A549 (cell line): ENCODE data around the gene SLC2A4RG. TPM values are rescaled to one million over a fixed set of nuclear protein-coding genes. Genes with fewer than 3 reads are reported as not detected.
A peak's percentile ranks its signal among the peaks of the same experiment; 100 is the strongest.

Experiments
- ATAC-seq, 2 experiments: fragments of 200-7000 bp in 1 of 2; fragments of >200 bp in 1 of 2; cut with Nextera tagmentation in 1 of 2; cut with Tn5 transposase in 1 of 2; 3 replicates each; pipeline versions ENCODE4 v1.8.0 to v1.9.1; 2018 to 2020; ENCODE audit warnings: mild to moderate bottlenecking in 1 of 2, moderate library complexity in 1 of 2
- CTCF ChIA-PET: fragments of 300-600 bp; sonication (Branson Sonifier 250); formaldehyde crosslinking; extraction: SDS; loops from one replicate; lab custom pipeline; 2021; ENCODE audit warnings: antibody characterized with exemption, inconsistent platforms; lab: Yijun Ruan, JAX
- POLR2A ChIA-PET: fragments of 350-600 bp; formaldehyde crosslinking; extraction: SDS; loops from one replicate; lab custom pipeline; 2021; ENCODE audit warnings: antibody characterized with exemption, inconsistent platforms; lab: Yijun Ruan, JAX
- DNase-seq, 2 experiments: peaks; one replicate each; pipeline versions ENCODE4 v3.0.0 to v3.0.0-alpha.2; 2011 to 2016; ENCODE audit warnings: low read depth in 1 of 2, low spot score in 1 of 2
- FAIRE-seq: peaks from 2 replicates; lab custom pipeline; 2011; peaks lifted over from hg19 to GRCh38; lab: Jason Lieb, UNC
- H3K27ac ChIP-seq, 2 experiments: fragments of >200 bp; sonication (Bioruptor Twin); formaldehyde crosslinking; 3 replicates each; pipeline ENCODE4 v1.5.1; 2016 to 2017
- H3K4me1 ChIP-seq: fragments of >200 bp; sonication (Bioruptor Twin); formaldehyde crosslinking; 3 replicates; pipeline ENCODE4 v1.6.1; 2016
- H3K4me2 ChIP-seq: fragments of >200 bp; sonication (Bioruptor Twin); formaldehyde crosslinking; 3 replicates; pipeline ENCODE4 v1.6.1; 2016
- H3K4me3 ChIP-seq: fragments of >200 bp; sonication (Bioruptor Twin); formaldehyde crosslinking; 3 replicates; pipeline ENCODE4 v1.5.1; 2016
- H3K9me3 ChIP-seq: fragments of >200 bp; sonication (Bioruptor Twin); formaldehyde crosslinking; 3 replicates; pipeline ENCODE4 v1.6.1; 2016
- CBX2 ChIP-seq: fragments of 200-600 bp; sonication (generic); IDR thresholded peaks from 2 replicates; pipeline ENCODE4 v1.6.1; 2016; ENCODE audit warnings: low read depth, mild to moderate bottlenecking, borderline replicate concordance
- EHMT2 ChIP-seq: fragments of 200-600 bp; sonication (generic); IDR thresholded peaks from 2 replicates; pipeline ENCODE4 v1.6.1; 2016; ENCODE audit warnings: antibody characterized with exemption, low read depth, mild to moderate bottlenecking, moderate library complexity
- FOSB ChIP-seq: fragments of 250-450 bp; sonication (Bioruptor Pico); IDR thresholded peaks from 2 replicates; pipeline ENCODE4 v1.5.0; 2020; ENCODE audit warnings: mild to moderate bottlenecking, moderate library complexity
- GATA3 ChIP-seq: IDR thresholded peaks from 2 replicates; pipeline ENCODE4 v1.6.1; 2012; ENCODE audit warnings: borderline replicate concordance
- JUN ChIP-seq, 2 experiments: fragments of >200 bp; sonication (Bioruptor Twin); formaldehyde crosslinking; IDR thresholded peaks; 2 replicates in 1 of 2; 3 replicates in 1 of 2; pipeline ENCODE4 v1.6.1; 2016 to 2017
- KDM1A ChIP-seq: fragments of 200-600 bp; sonication (generic); IDR thresholded peaks from 2 replicates; pipeline ENCODE4 v1.6.1; 2016; ENCODE audit warnings: low read depth, mild to moderate bottlenecking
- MAFK ChIP-seq: fragments of 450-650 bp; IDR thresholded peaks from 2 replicates; pipeline ENCODE4 v1.6.1; 2014; ENCODE audit not compliant: partially characterized antibody
- MAX ChIP-seq: IDR thresholded peaks from 2 replicates; pipeline ENCODE4 v1.6.1; 2012
- MAZ ChIP-seq: fragments of 150-350 bp; IDR thresholded peaks from 2 replicates; pipeline ENCODE4 v1.6.1; 2014; ENCODE audit warnings: antibody characterized with exemption, low read depth, low read length, borderline replicate concordance
- NFE2L2 ChIP-seq: fragments of 150-350 bp; conservative IDR thresholded peaks from 2 replicates; pipeline ENCODE4 v1.6.1; 2014; ENCODE audit warnings: low read length
- NPAS2 ChIP-seq: fragments of 250-450 bp; sonication (Bioruptor Pico); IDR thresholded peaks from 2 replicates; pipeline ENCODE4 v1.8.0; 2022; ENCODE audit warnings: mild to moderate bottlenecking, moderate library complexity, borderline replicate concordance
- NR3C1 ChIP-seq: fragments of >200 bp; sonication (Bioruptor Twin); formaldehyde crosslinking; IDR thresholded peaks from 3 replicates; pipeline ENCODE4 v1.6.1; 2017
- PHF8 ChIP-seq: fragments of 200-600 bp; sonication (generic); IDR thresholded peaks from 2 replicates; pipeline ENCODE4 v1.6.1; 2016; ENCODE audit warnings: low read depth, mild to moderate bottlenecking, antibody characterized with exemption, moderate library complexity, borderline replicate concordance
- RAD21 ChIP-seq, 2 experiments: fragments of >200 bp in 1 of 2; sonication (Bioruptor Twin) in 1 of 2; formaldehyde crosslinking in 1 of 2; IDR thresholded peaks in 1 of 2; conservative IDR thresholded peaks in 1 of 2; 2 replicates in 1 of 2; 3 replicates in 1 of 2; pipeline ENCODE4 v1.6.1; 2012 to 2018; ENCODE audit warnings: inconsistent platforms in 1 of 2
- RARB ChIP-seq: fragments of 250-450 bp; sonication (Bioruptor Pico); IDR thresholded peaks from 2 replicates; pipeline ENCODE4 v1.8.0; 2021; ENCODE audit warnings: mild to moderate bottlenecking, moderate library complexity
- SMC3 ChIP-seq: fragments of >200 bp; sonication (Bioruptor Twin); formaldehyde crosslinking; IDR thresholded peaks from 3 replicates; pipeline ENCODE4 v1.6.1; 2018; ENCODE audit warnings: inconsistent platforms
- SREBF2 ChIP-seq: fragments of 450-650 bp; IDR thresholded peaks from 2 replicates; pipeline ENCODE4 v1.6.1; 2014; ENCODE audit warnings: mild to moderate bottlenecking, moderate library complexity
- ZC3H11A ChIP-seq: fragments of 450-650 bp; IDR thresholded peaks from 2 replicates; pipeline ENCODE4 v1.6.1; 2014; ENCODE audit warnings: antibody characterized with exemption, mild to moderate bottlenecking
- ZNF302 ChIP-seq: fragments of 250-450 bp; sonication (Bioruptor Pico); IDR thresholded peaks from 2 replicates; pipeline ENCODE4 v1.9.0; 2021; ENCODE audit warnings: inconsistent platforms, mild to moderate bottlenecking, moderate library complexity
- ZSCAN20 ChIP-seq: fragments of 250-450 bp; sonication (Bioruptor Pico); IDR thresholded peaks from 2 replicates; pipeline ENCODE4 v1.8.0; 2022; ENCODE audit warnings: mild to moderate bottlenecking, moderate library complexity
- WGBS: methylation state at CpG from one replicate; pipeline ENCODE4 v1.1.6; 2017; ENCODE audit errors: missing lambda C conversion rate; 5-methylcytosine and 5-hydroxymethylcytosine counted together
- polyA plus RNA-seq, 4 experiments: library from polyadenylated mRNA; depleted of rRNA in 3 of 4; stranded (reverse); fragments of >200 nt; fragmentation: RNase III in 1 of 4; extraction: RNeasy Plus Mini Kit Qiagen cat#74134 plus additional on column Dnase treatment in 1 of 4; gene quantifications; 2 replicates in 3 of 4; 3 replicates in 1 of 4; pipeline ENCODE4 v1.2.3, GENCODE V29; 2011 to 2017
- TF ChIP-seq, protein P1 (sequence below): fragments of 250-450 bp; sonication (Bioruptor Pico); IDR thresholded peaks from 2 replicates; pipeline ENCODE4 v1.5.0; 2020; ENCODE audit warnings: low read depth, mild to moderate bottlenecking, moderate library complexity
- TF ChIP-seq, protein P2 (sequence below): fragments of 200-600 bp; sonication (generic); IDR thresholded peaks from 2 replicates; pipeline ENCODE4 v1.6.1; 2016; ENCODE audit warnings: antibody characterized with exemption, mild to moderate bottlenecking, moderate library complexity

SLC2A4RG gene
- polyA plus RNA-seq, 2 of the 4 experiments (the other 2 are of a cell fraction) = 28.1 to 64.6 TPM

- H3K9me3 ChIP-seq = peaks cover 13% of the 10 kb centered on the region
- FAIRE-seq = no peak
- peaks cover 21% of the 10 kb centered on the region for H3K4me1 ChIP-seq
- ChIA-PET POLR2A (interaction anchor here (2.5 kb wide), 1 partner anchor 156 kb away, joined by 11 read pairs; the partner anchor contains the start of gene TPD52L2), CTCF (interaction anchor here (0.6 to 1.6 kb wide), 2 partner anchors 17 to 31 kb away, joined by 3 to 5 read pairs; no protein-coding TSS in a partner anchor)
- H3K4me2 ChIP-seq = peak overlapping the region; percentile 95
- ATAC-seq = no peak
- DNase-seq = no peak
- WGBS = 91% methylated on average over 17 of the region's 17 CpGs
- H3K27ac ChIP-seq = no peak overlapping the region; a peak in 1 of 6 replicates
- TF ChIP-seq ZSCAN20 (no peak), NR3C1 (no peak), MAFK (no peak), SREBF2 (no peak), GATA3 (no peak), ZNF302 (CRISPR knock-in tag) (no peak)
- TF ChIP-seq, all 56 proteins: peak for 0
- H3K4me3 ChIP-seq = peak overlapping the region; percentile 98; the same call in 2 of the 3 replicates
Measured at GRCh38 chr20:63709149-63709527, 30.4 kb upstream of the SLC2A4RG start.

DNA sequence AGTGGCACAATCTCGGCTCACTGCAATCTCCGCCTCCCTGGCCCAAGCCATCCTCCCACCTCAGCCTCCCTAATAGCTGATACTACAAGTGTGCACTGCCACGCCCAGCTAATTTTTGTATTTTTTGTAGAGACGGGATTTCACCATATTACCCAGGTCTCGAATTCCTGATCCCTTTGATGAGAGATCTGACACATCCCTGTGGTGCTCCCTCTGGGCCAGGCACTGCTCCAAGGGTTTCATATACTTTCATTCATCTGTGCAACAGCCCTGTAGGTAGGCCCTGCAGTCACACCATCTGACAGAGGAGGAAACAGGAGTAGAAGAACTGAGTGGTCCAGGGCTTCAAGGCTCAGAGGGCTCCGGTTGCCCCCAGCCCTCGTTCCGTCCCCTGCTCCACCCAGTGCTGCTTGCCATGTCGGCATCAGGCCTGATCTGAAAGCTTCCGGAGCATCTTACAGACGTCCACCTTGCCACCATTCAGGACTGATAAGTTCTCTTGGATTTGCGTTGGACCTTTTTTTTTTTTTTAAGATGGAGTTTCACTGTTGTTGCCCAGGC, 28.4 kb upstream of the SLC2A4RG start:
- H3K4me3 ChIP-seq = no peak overlapping the region
- no peak overlapping the region for H3K27ac ChIP-seq
- H3K4me1 ChIP-seq = peaks cover 17% of the 10 kb centered on the region
- no peak for ATAC-seq
- no peak overlapping the region for H3K4me2 ChIP-seq
- ChIA-PET POLR2A (interaction anchor here (1.1 kb wide), 1 partner anchor 30 kb away, joined by 3 read pairs; no protein-coding TSS in a partner anchor), CTCF (interaction anchor here (0.7 to 1.7 kb wide), 4 partner anchors 10 to 174 kb away, joined by 3 to 4 read pairs (median 4); partner anchors contain the start of gene PTK6)
- FAIRE-seq = no peak
- WGBS = 85% methylated on average over 12 of the region's 12 CpGs
- H3K9me3 ChIP-seq = peaks cover 25% of the 10 kb centered on the region
- DNase-seq = no peak
- no peak for TF ChIP-seq ZC3H11A

- no peak for FAIRE-seq
Measured at GRCh38 chr20:63712191-63712590, 27.4 kb upstream of the SLC2A4RG start.

DNA sequence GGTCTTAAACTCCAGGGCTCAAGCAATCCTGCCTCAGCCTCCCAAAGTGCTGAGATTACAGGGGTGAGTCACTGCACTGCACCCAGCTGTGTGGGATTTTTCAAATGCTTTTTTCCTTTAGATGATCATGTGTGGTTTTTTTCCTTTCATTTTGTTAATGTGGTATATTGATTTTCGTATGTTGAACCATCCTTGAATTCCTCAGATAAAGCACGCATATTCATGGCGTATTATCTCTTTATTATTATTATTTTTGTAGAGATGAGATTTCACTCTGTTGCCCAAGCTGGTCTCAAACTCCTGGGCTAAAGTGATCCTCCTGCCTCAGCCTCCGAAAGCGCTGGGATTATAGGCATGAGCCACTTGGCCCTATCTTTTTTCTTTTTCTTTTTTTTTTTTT, 24.7 kb upstream of the SLC2A4RG start:
- no peak for DNase-seq
- FAIRE-seq = no peak
- no peak for ATAC-seq
- CTCF ChIA-PET = no interaction called here
- peaks cover 48% of the 10 kb centered on the region for H3K9me3 ChIP-seq
- 96% methylated on average over 5 of the region's 5 CpGs for WGBS
- POLR2A ChIA-PET = interaction anchor here (0.7 kb wide), 1 partner anchor 8 kb away, joined by 4 read pairs; no protein-coding TSS in a partner anchor
- H3K4me3 ChIP-seq = no peak overlapping the region
- no peaks in the 10 kb centered on the region for H3K4me1 ChIP-seq
- no peak overlapping the region for H3K27ac ChIP-seq
- H3K4me2 ChIP-seq = no peak overlapping the region
- TF ChIP-seq RARB (no peak), MAX (no peak), RAD21 (conservative IDR thresholded peaks at IDR 0.05 in 1 of 2, IDR thresholded peaks at IDR 0.05 in 1 of 2) (no peak), PHF8 (no peak), EHMT2 (no peak), CBX2 (no peak), FOSB (no peak), SMC3 (no peak), JUN (IDR thresholded peaks at IDR 0.05) (no peak), NFE2L2 (no peak), ZC3H11A (no peak), NPAS2 (CRISPR knock-in tag) (no peak)
- TF ChIP-seq, protein P1, sequence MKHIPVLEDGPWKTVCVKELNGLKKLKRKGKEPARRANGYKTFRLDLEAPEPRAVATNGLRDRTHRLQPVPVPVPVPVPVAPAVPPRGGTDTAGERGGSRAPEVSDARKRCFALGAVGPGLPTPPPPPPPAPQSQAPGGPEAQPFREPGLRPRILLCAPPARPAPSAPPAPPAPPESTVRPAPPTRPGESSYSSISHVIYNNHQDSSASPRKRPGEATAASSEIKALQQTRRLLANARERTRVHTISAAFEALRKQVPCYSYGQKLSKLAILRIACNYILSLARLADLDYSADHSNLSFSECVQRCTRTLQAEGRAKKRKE (CRISPR knock-in tag) = no peak
- TF ChIP-seq, protein P2, sequence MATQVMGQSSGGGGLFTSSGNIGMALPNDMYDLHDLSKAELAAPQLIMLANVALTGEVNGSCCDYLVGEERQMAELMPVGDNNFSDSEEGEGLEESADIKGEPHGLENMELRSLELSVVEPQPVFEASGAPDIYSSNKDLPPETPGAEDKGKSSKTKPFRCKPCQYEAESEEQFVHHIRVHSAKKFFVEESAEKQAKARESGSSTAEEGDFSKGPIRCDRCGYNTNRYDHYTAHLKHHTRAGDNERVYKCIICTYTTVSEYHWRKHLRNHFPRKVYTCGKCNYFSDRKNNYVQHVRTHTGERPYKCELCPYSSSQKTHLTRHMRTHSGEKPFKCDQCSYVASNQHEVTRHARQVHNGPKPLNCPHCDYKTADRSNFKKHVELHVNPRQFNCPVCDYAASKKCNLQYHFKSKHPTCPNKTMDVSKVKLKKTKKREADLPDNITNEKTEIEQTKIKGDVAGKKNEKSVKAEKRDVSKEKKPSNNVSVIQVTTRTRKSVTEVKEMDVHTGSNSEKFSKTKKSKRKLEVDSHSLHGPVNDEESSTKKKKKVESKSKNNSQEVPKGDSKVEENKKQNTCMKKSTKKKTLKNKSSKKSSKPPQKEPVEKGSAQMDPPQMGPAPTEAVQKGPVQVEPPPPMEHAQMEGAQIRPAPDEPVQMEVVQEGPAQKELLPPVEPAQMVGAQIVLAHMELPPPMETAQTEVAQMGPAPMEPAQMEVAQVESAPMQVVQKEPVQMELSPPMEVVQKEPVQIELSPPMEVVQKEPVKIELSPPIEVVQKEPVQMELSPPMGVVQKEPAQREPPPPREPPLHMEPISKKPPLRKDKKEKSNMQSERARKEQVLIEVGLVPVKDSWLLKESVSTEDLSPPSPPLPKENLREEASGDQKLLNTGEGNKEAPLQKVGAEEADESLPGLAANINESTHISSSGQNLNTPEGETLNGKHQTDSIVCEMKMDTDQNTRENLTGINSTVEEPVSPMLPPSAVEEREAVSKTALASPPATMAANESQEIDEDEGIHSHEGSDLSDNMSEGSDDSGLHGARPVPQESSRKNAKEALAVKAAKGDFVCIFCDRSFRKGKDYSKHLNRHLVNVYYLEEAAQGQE = no peak
- TF ChIP-seq, all 56 proteins: peak for 0

More at GRCh38 chr20:63712191-63712590, 27.4 kb upstream of the SLC2A4RG start:
- DNase-seq (no peak), ATAC-seq (no peak)
- no peak overlapping the region for H3K4me2 ChIP-seq
- H3K27ac ChIP-seq = no peak overlapping the region
- 97% methylated on average over 1 of the region's 1 CpG for WGBS
- peaks cover 10% of the 10 kb centered on the region; the same call in 1 of the 3 replicates for H3K4me1 ChIP-seq
- no peak overlapping the region for H3K4me3 ChIP-seq
- ChIA-PET POLR2A (interaction anchor here (1.1 kb wide), 1 partner anchor 29 kb away, joined by 3 read pairs; no protein-coding TSS in a partner anchor), CTCF (interaction anchor here (1.4 to 1.7 kb wide), 2 partner anchors 28 to 175 kb away, joined by 4 read pairs; partner anchors contain the start of gene PTK6)
- H3K9me3 ChIP-seq = peaks cover 25% of the 10 kb centered on the region
- TF ChIP-seq MAZ (no peak), KDM1A (peak; percentile 73; the same call in 1 of the 2 replicates)
